Lower leg skin (tissue), 4 donors: ENCODE data around the gene SLC28A1. TPM values are rescaled to one million over a fixed set of nuclear protein-coding genes. Genes with fewer than 3 reads are reported as not detected.

Experiments used
- DNase-seq, 2 donors: peaks; one replicate each; pipeline ENCODE4 v3.0.0-alpha.2; 2019; ENCODE audit warnings: low spot score in 2 of 2
- H3K4me3 ChIP-seq: fragments of 200-600 bp; sonication (generic); 2 replicates; pipeline ENCODE4 v1.5.1; 2017; ENCODE audit warnings: mild to moderate bottlenecking, low read depth; ENCODE audit not compliant: poor library complexity, severe bottlenecking
- CTCF ChIP-seq, 3 donors: fragments of 450-650 bp; IDR thresholded peaks; one replicate each; pipeline ENCODE4 v1.5.1; 2016; ENCODE audit warnings: antibody characterized with exemption in 3 of 3, mild to moderate bottlenecking in 3 of 3, moderate library complexity in 2 of 3
- POLR2A ChIP-seq, 2 donors: fragments of 450-650 bp; IDR thresholded peaks; one replicate each; pipeline ENCODE4 v1.6.1; 2016 to 2017; ENCODE audit warnings: antibody characterized with exemption in 2 of 2, mild to moderate bottlenecking in 1 of 2, moderate library complexity in 1 of 2
- WGBS, 2 donors: methylation state at CpG; one replicate each; pipeline ENCODE4 v1.1.5; 2018; 5-methylcytosine and 5-hydroxymethylcytosine counted together
- intact Hi-C: fragments of 100-400 bp; cut with DNase I; formaldehyde crosslinking; loops from one replicate; pipeline ENCODE4 v1.15.0; 2023; ENCODE audit warnings: low total_unique reads
- total RNA-seq, 4 donors: library from RNA; depleted of rRNA; stranded (reverse); fragments of >200 nt; gene quantifications; one replicate each; pipeline ENCODE4 v1.1.0, GENCODE V29; 2016

The SLC28A1 gene
- total RNA-seq, 4 donors from 2014 or later: not detected

- peak; percentile 58 to 93 for DNase-seq
- 35 to 54% methylated on average over 4 of the region's 4 CpGs for WGBS, 2 donors
- TF ChIP-seq CTCF (IDR thresholded peaks at IDR 0.05) (no peak), POLR2A (IDR thresholded peaks at IDR 0.05) (no peak)
- no peak overlapping the region for H3K4me3 ChIP-seq
- intact Hi-C loops: no loop called here
These were observed 6.0 kb upstream of the SLC28A1 start for GRCh38 chr15:84878504-84878903.

GRCh38 chr15:84879088-84879780 is 5.2 kb upstream of the SLC28A1 start:
- TF ChIP-seq CTCF (IDR thresholded peaks at IDR 0.05) (no peak), POLR2A (IDR thresholded peaks at IDR 0.05) (no peak)
- no peak overlapping the region for H3K4me3 ChIP-seq
- intact Hi-C loops: no loop called here
- 90 to 93% methylated on average over 11 of the region's 11 CpGs for WGBS, 2 donors
- DNase-seq: no peak

GRCh38 chr15:84880007-84880406 is 4.5 kb upstream of the SLC28A1 start:
- TF ChIP-seq POLR2A (IDR thresholded peaks at IDR 0.05) (no peak), CTCF (IDR thresholded peaks at IDR 0.05) (no peak)
- WGBS, 2 donors: 89 to 92% methylated on average over 3 of the region's 3 CpGs
- no peak for DNase-seq
- intact Hi-C loops: no loop called here
- H3K4me3 ChIP-seq: no peak overlapping the region

- 92 to 93% methylated on average over 8 of the region's 8 CpGs for WGBS, 2 donors
- no peak overlapping the region for H3K4me3 ChIP-seq
- intact Hi-C loops: no loop called here
- DNase-seq: no peak
- TF ChIP-seq POLR2A (IDR thresholded peaks at IDR 0.05) (no peak), CTCF (IDR thresholded peaks at IDR 0.05) (no peak)
These were observed 3.5 kb upstream of the SLC28A1 start for GRCh38 chr15:84880822-84881519.

GRCh38 chr15:84881520-84881830 is 3.0 kb upstream of the SLC28A1 start:
- 84 to 86% methylated on average over 7 of the region's 7 CpGs for WGBS, 2 donors
- intact Hi-C loops: no loop called here
- DNase-seq: no peak
- TF ChIP-seq CTCF (IDR thresholded peaks at IDR 0.05) (no peak), POLR2A (IDR thresholded peaks at IDR 0.05) (no peak)
- H3K4me3 ChIP-seq: no peak overlapping the region
